IPS DF 4.7 (cell line): ENCODE measurements around the gene PHLDA3.

Experiments
- DNase-seq: peaks from one replicate; pipeline ENCODE4 v3.0.0-alpha.2; 2013; ENCODE audit warnings: low spot score; ENCODE audit errors: extremely low read depth

The PHLDA3 gene

GRCh38 chr1:201463071-201463552 lies 5.9 kb downstream of the PHLDA3 start:
- no peak for DNase-seq

DNA sequence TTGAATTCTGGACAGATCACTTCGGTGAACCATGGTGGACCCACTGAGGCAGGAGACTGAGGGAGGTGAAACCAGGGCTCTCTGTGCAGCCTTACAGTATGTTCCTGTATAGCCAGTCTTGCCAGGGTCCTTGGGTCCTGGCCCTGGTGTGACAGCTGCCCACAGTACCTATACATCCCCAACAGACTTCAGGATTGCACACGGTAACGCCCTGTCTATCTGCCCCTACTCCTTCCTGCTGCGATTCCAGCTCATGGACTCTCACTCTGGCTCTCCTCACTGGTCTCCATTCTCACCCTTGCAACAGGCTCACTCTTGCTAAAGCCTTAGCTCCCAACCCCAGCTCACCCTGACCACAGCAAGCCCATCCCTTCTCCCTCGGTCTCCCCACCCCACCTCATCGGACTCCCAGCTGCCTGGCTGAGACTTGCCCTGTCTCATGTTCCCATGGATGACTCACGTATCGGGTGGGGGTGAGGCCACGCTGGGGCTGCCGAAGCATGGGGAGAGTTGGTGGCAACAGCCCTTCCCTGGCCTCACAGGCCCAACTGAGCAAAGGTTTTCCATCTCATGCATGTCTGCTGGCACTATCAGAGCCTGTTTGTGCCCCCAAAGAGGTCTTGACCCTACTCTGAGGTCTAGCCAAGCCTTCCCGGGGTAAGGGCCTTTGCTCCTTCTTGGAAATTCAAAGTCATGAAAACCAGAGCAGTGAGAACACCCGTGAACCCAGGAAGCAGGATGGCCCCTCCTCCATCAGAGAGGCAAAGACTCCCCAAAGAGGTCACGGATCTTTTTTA lies 7.1 kb downstream of the PHLDA3 start:
- no peak for DNase-seq

- DNase-seq, result no peak
Measured at GRCh38 chr1:201460814-201461644, 8.0 kb downstream of the PHLDA3 start.

DNA sequence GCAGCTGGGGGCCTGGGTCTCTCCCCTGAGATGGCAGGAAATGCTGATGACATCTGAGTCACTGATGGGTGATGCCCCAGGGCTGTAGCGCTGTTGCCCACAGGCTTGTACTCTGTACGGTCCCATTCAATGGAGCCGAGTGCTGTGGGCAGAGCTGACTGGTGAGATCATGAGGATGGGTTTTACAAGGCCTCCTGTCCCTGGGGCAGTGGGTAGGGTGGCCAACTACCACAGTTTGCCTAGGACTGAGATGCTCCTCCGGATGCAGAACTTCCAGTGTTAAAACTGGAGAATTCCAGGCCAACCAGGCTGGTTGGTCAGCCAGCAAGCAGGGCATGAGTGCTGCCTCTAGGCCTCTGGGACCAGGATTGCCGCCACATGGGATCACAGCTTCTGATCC lies 9.2 kb downstream of the PHLDA3 start:
- DNase-seq, result no peak

- DNase-seq, result no peak
Measured at GRCh38 chr1:201459052-201459451, 9.9 kb downstream of the PHLDA3 start.

- DNase-seq, result no peak
Measured at GRCh38 chr1:201457508-201457960, 11.5 kb downstream of the PHLDA3 start.

DNA sequence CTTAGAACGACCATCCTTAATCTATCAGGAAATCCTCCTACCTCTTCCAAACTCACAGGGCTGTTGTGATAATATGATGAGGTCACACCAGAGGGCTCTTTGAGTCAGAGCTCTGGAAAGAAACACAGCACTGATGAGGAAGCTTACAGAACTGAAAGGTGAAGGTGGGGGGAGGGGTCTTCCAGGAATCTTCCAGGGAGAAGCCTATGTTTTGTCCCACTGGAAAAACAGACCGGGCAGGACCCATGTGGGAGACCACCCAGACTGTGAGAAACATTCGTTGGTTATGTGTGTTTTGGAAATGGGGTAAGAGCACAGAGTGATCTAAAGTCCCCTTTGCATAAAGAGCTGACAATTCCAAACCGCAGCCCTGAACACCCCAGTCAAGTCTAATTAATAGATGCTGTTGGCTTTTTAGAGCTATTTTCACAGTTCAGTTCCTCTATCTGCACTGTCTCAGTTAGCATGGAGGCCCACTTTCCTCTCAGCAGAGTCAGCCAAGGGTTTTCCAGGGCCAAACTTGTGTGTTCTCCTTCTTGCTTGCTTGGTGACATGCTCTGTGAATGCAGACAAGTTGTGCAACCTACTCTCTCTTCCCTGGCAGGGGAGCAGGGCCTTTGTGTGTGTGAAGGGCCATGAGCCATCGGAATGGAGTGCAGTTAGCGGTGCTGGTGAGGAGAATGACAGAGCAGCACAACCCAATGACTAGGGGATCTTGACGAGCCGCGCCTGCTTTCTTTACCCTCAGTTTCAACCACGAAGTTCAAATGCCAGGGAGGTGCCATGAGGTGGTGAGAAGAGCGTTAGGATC lies 12.3 kb downstream of the PHLDA3 start:
- DNase-seq, result no peak

- DNase-seq, result no peak
Measured at GRCh38 chr1:201455098-201455497, 13.9 kb downstream of the PHLDA3 start.

GRCh38 chr1:201454608-201455007 lies 14.4 kb downstream of the PHLDA3 start:
- DNase-seq, result no peak

DNA sequence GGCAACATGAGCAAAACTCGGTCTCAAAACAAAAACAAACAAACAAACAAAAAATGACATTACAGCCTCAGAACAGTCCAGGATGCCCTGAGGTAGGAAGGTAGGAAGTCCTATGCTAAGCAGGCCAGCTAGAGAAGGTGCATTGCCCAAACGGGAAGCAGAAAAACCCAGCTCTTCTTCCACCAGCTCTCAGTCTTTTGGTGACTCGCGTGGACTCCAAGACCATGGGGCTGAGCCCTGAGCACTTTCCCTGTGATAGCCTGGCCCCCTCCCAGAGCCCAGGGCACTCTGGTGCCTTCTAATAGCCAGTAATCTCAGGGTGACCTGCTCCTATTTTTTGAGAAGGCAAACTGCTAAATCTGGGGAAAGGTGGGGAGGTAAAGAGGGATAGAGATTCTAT lies 16.1 kb downstream of the PHLDA3 start:
- DNase-seq, result no peak

DNA sequence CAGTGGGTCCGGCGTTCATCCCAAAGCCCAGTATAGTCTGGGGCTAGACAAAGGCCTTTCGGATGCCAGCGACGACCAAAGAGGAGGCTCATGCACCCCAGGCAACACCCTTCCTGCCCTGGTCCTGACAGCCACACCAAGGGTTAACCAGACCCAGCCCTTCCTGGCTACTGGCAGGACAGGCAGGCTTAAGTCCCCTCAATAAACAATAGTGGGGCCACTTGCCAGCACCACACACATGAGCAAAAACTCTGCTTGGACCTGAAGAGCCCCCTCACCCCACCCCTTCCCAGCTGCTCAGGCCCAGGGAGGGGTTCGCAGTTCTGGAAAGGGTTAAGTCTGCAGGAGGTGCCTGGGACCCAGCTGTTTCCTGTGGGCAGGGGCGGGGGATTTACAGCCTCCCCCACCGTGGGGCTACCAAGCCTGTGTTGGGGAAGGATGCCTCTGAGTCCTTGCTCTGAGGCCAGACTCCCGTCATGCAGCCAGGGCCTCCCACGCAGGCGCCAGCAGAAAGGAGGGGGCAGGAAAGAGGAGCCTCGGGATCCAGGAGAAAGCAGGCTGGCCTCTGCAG lies 18.2 kb downstream of the PHLDA3 start:
- DNase-seq, result no peak

- DNase-seq, result no peak
Measured at GRCh38 chr1:201448990-201449389, 20.0 kb downstream of the PHLDA3 start.

DNA sequence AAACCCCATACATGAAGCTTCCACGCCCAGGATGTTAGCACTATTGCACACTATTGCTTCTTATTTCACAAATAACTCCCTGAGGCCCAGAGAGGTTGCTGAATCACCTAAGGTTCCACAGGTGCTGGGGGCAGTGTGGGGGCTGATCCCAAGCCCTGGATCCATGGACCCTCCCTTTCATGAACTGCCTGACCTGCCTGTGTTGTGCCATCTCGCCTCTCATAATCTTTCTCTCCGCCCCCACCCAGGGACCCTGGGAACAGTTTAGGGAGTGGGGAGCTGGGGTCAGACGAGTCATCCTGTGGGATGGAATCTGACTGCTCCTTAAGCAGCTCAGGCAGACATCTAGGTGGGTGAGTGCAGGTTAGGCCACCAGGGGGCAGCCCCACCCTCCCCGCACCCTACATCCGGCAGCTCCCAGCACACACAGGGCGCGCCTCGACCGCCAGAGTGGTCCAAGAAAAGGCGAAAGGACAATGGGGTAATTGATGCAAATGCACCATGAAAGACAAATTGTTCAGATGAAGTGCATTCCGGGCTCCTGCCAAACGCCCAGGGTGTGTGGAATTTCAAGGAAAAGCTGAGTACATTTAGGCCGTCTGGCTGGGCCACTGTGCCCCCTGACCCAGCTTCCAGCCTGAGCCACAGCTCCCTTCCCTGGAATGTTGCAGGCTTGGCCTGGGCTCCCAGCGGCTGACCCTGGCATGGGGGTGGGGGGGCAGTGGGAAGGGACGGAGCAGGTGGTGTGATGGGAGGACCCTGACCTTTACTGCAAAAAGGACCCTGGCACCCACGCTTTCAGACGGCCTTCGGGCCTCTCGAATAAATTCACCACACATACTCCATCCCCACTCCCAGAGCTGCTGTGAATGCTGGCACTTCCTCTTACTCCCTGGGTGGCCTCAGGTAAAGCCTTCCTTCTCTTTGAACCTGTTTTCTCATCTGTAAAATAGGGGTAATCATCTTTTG lies 20.8 kb downstream of the PHLDA3 start:
- DNase-seq, result no peak

DNA sequence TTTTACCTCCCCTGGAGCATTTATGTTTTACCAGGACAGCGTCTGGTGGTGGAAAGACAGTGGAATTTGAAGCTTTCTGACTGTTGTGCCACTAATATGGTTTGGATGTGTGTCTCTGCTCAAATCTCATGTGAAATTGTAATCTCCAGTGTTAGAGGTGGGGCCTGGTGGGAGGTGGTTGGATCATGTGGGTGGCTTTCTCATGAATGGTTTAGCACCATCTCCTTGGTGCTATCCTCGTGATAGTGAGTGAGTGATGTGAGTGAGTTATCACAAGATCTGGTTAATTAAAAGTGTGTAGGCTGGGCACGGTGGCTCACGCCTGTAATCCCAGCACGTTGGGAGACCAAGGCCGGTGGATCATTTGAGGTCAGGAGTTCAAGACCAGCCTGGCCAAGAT lies 23.7 kb downstream of the PHLDA3 start:
- no peak for DNase-seq

- no peak for DNase-seq
Measured at GRCh38 chr1:201444792-201445191, 24.2 kb downstream of the PHLDA3 start.

DNA sequence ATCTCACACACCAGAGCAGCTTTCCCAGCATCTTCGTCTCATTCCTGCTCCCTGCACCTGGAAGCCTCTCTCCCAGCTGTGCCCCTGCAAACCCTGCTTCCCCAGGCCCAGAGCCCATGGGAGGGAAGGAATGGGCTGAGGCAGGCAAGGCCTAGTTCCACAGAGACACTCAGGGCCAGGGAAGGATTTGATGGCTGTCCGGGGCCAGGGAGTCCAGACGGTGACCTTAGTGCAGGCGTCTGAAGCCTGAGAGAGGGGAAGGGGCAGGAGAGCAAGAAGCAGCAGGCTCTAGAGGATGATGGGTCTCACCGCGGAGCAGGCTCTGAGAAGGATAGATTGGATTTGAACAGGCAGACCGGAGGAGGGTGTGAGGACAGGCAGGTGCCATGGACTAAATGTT lies 25.2 kb downstream of the PHLDA3 start:
- no peak for DNase-seq

DNA sequence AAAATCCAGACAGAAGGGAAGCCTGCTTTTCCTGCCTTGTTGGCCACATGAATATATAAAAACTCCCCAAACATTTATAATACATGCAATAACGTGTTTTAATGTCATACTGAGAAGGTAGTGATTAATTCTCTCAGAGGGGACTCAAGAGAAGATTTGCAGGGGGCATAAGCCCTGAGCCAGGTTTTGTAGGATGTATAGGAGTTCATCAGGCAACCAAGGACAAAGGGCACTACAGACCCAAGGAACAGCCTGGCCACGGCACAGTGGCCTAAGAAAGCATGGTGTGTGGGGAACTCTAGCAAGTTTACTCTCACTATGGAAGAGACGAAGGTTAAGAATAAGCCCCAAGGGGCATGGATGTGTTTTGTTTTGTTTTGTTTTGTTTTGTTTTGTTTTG lies 32.0 kb downstream of the PHLDA3 start:
- no peak for DNase-seq

GRCh38 chr1:201436393-201436792 lies 32.6 kb downstream of the PHLDA3 start:
- no peak for DNase-seq

- DNase-seq, result no peak
Measured at GRCh38 chr1:201434266-201434665, 34.7 kb downstream of the PHLDA3 start.

GRCh38 chr1:201433609-201434008 lies 35.4 kb downstream of the PHLDA3 start:
- no peak for DNase-seq
